GM13977 (cell line): ENCODE data around the gene ALDH16A1.

Experiments
- DNase-seq: peaks from one replicate; pipeline ENCODE4 v3.0.0; 2012; ENCODE audit warnings: low spot score
- in situ Hi-C: fragments of 300-500 bp; cut with MboI; formaldehyde crosslinking; loops from one replicate; pipeline ENCODE4 v1.12.0; 2022; ENCODE audit warnings: low sequenced_read_pairs, low pct_unique_long_range_greater_than_20kb, mixed read lengths, inconsistent platforms; ENCODE audit not compliant: unreplicated experiment
- TF ChIP-seq, protein P1 (sequence below): IDR thresholded peaks from 2 replicates; pipeline ENCODE4 v1.5.1; 2012; ENCODE audit warnings: mild to moderate bottlenecking, control low read depth; ENCODE audit not compliant: insufficient read depth; ENCODE audit errors: extremely low read depth, missing control alignments

ALDH16A1 gene

DNA sequence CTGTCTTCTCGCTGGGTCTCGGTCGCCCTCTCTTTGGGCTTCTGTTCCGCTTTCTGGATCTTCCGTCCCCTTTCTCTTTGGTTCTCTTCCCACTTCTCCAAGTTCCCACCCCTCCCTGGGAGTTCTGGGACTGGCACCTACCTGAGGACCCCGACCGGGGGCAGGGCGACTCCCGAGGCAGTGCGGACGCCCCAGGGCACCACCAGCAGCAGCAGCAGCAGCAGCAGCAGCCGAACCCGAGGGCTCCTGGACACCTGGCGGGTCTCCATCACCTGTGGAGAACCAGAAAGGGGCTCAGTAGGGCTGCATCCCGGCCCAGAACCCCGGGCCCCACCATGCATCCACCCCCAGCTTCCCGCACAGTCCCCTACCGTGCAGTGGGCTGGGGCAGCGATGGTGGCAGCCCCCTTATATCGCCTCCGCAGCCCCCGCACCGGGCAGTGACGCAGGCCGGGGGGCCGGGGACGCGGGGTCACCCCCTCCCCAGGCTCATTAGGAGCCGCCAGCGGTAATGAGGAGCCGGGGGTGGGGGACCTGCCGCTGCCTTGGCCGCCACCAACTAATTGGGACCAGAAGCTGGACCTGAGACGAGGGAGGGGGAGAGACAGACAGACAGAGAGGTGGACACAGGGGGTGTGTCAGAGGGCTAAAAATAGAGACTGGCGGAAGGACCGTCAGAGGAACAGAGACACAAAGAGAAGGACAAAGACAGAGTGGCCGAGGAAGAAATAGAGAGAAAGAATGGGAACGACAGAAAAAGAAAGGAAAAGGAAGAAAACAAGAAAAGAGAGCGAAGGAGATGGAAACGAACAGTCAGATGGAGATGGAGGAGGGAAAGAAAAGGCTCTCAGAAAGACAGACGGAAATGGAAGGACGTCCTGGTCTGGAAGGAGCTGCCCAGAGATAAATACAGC, 29.7 kb upstream of the ALDH16A1 start, which contains the start of gene PTH2:
TSS of gene PTH2 (minus strand) at position 371 of the 914 bp plus-strand sequence. CDS start at position 269, 102 bp downstream.
- TF ChIP-seq, protein P1, sequence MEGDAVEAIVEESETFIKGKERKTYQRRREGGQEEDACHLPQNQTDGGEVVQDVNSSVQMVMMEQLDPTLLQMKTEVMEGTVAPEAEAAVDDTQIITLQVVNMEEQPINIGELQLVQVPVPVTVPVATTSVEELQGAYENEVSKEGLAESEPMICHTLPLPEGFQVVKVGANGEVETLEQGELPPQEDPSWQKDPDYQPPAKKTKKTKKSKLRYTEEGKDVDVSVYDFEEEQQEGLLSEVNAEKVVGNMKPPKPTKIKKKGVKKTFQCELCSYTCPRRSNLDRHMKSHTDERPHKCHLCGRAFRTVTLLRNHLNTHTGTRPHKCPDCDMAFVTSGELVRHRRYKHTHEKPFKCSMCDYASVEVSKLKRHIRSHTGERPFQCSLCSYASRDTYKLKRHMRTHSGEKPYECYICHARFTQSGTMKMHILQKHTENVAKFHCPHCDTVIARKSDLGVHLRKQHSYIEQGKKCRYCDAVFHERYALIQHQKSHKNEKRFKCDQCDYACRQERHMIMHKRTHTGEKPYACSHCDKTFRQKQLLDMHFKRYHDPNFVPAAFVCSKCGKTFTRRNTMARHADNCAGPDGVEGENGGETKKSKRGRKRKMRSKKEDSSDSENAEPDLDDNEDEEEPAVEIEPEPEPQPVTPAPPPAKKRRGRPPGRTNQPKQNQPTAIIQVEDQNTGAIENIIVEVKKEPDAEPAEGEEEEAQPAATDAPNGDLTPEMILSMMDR: no peak
- in situ Hi-C loops: no loop called here

DNA sequence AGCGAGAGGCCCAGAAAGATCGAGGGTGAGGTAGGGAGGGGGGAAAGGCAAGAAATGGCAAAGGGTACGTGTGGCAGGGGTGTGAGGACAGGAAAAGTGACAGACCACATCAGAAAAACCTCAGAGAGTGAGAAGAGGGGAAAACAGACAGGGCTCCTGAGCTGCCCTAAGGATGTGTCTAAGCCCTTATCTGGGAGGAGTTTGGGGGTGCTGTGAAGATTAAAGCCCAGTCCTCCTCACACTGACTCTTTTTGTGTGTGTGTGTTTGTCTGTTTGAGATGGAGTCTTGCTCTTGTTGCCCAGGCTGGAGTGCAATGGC, 29.1 kb upstream of the ALDH16A1 start:
- DNase-seq: no peak
- TF ChIP-seq, protein P1: no peak
- in situ Hi-C loops: no loop called here

More for the DNA sequence above, 29.7 kb upstream of the ALDH16A1 start, which contains the start of gene PTH2:
- no peak for DNase-seq

DNA sequence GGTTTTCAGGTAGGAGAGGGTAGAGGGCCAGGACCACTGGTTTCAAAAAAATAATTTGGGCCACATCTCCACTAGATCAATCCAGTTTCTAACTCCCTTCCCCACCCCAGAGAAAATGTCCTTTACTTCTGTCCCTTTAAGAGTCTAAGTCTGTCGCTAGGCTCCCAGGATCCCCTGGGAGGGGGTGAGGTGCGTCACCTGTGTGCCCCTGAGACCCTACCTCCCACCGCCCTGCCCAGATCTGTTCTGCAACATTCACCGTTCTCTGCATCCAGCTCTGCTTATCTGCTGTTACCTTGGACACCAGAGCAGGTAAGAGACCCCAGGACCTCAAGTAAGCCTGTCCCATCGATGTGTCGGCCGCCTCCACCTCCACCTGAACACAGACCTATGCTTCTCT, 27.8 kb upstream of the ALDH16A1 start, which contains the start of gene GFY:
TSS of gene GFY (plus strand) at position 211 of the 400 bp plus-strand sequence. CDS start 1,043 bp downstream, outside the sequence.
- in situ Hi-C loops: no loop called here

DNA sequence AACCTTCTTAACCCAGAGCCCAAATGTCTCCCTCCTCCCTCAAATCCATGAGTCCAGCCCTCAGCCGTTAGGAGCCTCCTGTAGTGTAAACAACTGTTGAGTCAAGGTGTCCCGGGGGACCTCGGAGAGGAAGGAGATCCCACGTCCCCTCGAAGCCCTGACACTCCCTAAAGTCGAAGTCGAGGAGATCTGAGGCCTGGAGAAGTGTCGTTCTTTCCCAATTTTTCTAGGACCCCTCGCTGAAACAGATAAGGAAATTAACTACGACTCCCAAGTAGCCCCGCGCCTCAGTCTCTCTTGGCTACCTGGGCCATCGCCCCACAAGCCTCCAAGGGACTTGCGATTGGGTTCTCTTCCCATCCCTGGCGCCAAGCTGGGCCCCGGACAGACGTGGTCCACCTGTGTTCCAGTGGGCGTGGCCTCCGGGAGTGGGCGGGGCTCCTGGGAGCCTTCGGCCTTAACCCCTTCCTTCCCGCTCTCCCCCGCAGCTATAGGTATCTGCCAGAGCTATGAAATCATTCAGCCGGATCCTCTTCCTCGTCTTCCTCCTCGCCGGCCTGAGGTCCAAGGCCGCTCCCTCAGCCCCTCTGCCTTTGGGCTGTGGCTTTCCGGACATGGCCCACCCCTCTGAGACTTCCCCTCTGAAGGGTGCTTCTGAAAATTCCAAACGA, 27.0 kb upstream of the ALDH16A1 start:
- TF ChIP-seq, protein P1: no peak
- in situ Hi-C loops: no loop called here
- DNase-seq: peak; percentile 37

More for the DNA sequence above, 27.8 kb upstream of the ALDH16A1 start, which contains the start of gene GFY:
- TF ChIP-seq, protein P1: no peak
- DNase-seq: no peak

DNA sequence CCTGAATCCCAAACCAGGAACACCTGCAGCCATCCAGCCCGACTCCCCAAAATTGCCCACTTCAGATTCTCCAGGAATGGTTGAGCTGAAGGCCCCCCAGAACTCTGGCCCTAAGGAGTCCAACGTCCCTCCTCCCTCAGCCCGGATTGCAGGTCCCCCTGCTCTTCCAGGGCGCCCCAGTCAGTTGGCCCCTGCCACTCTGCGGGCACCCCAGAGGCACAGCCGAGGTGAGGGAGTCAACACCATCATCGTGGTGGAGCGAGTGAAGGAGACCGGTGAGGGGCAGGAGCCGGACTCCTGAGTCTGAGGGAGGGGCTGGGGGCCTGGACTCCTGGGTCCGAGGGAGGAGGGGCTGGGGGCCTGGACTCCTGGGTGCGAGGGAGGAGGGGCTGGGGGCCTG, 25.7 kb upstream of the ALDH16A1 start:
- in situ Hi-C loops: no loop called here
- no peak for DNase-seq
- TF ChIP-seq, protein P1: no peak

DNA sequence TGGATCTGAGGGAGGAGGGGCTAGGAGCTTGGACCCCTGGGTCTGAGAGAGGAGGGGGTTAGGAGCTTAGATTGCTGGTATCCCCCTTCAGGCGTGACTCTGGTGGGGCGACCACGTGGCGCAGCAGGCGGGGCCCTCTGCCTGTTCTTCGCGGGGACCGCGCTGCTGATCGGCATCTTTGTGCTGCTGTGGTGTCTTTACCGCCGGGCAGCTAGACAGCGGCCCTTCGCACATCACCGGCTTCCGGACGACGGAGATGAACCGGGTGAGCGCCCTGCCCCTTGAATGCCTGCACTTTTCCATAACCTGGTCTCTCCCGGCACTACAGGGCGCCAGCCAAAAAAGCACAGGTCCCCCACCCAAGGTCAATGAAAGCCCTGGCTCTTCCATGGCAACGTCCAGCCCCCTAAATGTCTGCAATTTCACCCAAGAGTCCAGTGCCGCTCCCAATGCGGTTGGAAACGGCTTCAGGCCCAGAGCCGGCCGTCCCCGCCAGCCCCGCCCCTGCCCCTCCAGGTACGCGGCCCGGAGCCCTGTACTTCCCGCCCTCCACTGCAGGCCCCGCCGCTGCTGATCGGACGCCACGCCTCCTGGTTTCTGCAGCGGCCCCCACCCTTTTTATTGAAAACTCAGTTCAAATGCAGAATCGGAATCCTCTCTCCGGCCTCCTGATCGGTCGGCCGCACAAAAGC, 25.0 kb upstream of the ALDH16A1 start:
- in situ Hi-C loops: no loop called here
- DNase-seq: peak; percentile 74
- TF ChIP-seq, protein P1: no peak
